ENCODE data around the gene ESR1.
"Not testable (repeated sequence)": the region's sequence is repeated elsewhere in the genome, so short reads cannot be mapped to it uniquely, and the experiment has no call there.

ESR1 gene

DNA sequence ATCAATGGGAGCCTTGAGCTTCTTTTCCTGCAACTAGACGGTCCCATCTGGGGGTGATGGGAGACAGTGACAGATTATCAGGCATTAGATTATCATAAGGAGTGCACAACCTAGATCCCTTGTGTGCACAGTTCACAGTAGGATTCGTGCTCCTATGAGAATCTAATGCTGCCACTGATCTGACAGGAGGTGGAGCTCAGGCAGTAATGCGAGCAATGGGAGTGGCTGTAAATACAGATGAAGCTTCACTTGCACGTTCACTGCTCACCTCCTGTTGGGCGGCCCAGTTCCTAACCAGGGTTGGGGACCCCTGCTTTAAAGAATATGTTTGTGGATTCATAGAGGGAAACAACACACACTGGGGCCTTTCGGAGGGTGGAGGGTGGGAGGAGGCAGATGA, 180.7 kb downstream of the ESR1 start:
- DNase-seq (ENCODE audit: low read depth) = not testable (repeated sequence)

DNA sequence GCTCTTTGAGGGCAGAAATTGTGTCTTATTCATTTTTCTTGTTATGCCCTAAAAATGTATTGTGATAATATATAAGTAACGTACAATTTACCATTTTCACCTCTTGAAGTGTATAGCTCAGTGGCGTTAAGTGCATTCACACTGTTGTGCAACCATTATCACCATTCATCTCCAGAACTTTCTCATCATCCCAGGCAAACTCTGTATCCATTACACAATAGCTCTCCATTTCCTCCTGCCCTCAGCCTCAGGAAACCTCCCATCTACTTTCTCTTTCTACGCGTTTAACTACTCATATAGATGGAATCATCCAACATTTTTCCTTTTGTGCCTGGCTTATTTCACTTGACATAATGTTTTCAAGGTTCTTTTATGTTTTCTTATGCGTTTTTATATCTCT, 184.6 kb downstream of the ESR1 start:
- no peak for DNase-seq (ENCODE audit: low read depth)

DNA sequence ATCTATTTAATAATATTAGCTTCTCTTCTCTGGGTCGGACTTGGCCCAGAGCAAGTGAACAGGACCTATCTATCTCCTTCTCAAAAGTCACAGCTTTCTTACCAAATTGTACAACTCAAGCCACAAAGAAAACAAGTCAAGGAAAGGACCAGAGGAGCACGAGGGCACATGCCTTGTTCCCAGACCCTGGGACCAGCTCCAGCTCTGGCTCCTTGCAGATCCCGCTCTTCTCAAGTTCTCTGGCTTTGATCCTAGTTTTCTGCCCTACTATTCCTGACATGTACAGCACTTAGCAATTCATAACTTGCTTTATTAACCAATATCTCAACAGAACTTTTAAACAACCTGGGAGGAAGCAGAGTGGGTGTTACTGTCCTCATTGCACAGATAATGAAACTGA, 185.9 kb downstream of the ESR1 start:
- DNase-seq (ENCODE audit: low read depth) = no peak

DNA sequence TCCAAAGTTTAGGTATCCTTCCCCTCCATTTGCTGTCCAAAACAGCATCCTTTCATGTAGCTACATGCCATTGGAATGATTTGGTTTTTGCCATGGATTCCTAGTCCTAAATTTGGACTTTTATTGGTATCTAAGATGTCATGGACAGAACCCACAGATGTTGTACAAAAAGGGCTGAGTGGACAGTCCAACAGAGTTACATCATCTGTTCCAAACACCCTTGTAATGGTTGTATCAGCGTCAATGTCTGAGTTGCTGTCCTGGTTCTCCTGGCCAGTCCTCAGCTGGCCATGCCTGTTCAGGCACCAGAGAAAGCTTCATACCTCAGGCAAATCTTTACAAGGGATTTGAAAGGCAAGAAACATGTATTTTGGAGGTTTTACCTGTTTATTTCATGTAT, 191.3 kb downstream of the ESR1 start:
- DNase-seq (ENCODE audit: low read depth) = no peak

DNA sequence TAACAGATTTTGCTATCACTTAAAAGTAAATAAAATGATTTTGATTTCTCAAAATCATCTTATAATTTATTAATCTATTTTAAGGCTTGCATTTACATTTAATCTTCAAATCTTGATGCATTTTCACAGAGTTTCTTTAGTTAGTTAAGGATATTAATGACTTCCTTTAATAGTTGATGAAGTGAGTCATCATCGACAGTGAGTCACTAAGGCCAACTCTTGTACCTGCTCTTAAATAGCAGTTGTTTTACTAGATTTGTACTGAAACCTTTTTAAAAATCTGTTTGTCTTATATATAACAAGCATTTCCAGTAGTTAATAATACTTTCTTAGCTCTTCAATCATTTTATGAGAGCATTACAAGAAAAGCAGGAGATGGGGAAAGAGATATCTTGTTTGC, 191.7 kb downstream of the ESR1 start:
- no peak for DNase-seq (ENCODE audit: low read depth)

- no peak for DNase-seq (ENCODE audit: low read depth)
These were observed 193.9 kb downstream of the ESR1 start for GRCh38 chr6:152001408-152001807.

DNA sequence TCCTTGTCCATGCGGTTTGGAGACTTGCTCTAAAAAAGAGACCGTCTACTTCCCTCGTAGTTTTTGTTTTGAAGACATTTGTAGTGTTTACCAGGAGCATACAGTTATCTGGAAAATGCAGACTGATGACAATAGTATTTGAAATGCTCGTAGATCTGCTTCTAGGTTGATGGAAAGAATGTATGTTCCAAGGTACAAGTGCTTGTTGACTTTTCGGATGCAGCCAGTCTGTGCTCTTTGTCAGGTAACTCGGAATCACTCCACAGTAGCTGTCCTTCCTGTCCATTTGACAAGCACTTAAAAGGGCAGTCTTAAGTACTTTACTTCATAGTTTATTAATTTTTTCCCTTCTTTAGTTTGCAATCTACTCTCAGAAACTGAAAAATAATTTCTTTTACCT, 194.8 kb downstream of the ESR1 start:
- no peak for DNase-seq (ENCODE audit: low read depth)

DNA sequence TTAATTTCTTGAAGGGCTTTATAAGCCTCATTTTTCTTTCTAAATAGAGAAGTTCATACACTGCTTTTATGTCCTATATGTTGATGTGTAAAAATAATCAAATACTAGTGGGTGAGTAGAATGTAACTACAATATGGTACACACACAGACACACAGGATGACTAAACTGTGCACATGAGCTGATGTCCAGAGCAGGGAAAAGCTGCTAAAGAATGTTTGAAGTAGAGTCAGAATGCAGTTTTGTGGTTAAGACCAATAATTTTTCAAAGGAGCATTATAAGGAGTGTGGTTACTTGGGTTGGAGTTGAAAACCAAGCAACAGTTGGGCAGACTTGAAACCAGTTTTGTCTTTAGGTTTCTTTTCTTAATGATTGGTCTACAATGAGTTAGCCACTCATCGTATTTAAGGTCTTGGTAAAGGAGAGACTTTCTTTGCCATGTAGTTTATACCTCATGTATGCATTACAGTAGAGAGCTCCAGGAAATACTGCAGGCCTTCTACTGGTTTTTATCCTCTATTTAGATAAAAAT, 196.6 kb downstream of the ESR1 start:
- DNase-seq (ENCODE audit: low read depth) = no peak

DNA sequence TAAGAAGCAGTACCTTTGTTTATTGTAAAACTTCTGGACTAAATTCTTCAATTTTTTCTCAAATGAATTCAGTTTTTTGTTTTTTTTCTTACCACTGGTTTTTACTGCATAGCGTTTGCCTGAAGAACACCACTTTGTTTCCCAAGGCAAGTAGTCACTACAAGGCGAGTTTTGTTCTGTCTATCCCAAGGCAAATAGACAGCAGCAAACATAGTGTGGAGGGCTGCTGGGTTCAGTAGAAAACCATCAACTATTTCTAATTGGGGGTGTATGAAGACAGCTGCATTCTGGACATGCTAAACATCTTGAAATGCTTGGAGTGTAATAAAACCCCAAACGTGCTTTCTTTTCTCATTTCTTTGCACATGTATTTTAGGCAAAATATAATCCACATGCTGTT, 197.4 kb downstream of the ESR1 start:
- no peak for DNase-seq (ENCODE audit: low read depth)

DNA sequence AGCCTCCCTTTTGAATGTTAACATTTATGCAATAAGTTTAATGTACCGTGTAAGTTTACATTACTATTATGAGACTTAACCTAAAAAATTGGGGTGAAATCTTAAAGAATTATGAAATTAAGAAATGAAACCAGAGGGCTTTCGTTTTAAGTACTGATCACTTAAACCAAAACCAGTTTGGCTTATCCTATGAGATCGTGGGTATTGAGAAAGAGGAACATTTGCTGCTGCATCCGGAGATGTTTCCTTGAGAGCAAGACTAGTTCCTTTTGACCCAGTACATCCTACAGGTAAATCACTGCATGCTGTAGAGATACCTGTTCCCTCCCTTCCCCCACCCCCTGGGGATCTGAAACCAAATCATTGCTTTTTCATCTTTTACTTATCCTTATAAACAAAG, 201.3 kb downstream of the ESR1 start:
- no peak for DNase-seq (ENCODE audit: low read depth)

DNA sequence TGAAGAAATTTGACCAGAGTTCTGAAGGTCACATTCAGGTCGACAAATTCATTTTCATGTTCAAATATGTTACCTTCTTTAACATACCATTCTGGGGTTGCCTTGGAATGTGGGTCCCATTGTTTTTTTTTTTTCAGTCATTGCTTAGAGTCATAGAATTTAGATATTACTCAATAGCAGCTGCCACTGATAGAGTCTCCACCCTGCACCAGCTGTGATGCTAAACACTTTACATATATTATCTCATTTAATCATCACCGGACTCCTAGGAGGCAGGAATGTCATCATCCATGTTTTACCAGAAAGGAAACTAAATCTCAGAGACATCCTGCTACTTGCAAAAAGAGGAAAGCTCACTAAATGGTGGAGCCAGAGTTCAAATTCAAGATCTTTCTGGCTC, 204.7 kb downstream of the ESR1 start:
- no peak for DNase-seq (ENCODE audit: low read depth)

DNA sequence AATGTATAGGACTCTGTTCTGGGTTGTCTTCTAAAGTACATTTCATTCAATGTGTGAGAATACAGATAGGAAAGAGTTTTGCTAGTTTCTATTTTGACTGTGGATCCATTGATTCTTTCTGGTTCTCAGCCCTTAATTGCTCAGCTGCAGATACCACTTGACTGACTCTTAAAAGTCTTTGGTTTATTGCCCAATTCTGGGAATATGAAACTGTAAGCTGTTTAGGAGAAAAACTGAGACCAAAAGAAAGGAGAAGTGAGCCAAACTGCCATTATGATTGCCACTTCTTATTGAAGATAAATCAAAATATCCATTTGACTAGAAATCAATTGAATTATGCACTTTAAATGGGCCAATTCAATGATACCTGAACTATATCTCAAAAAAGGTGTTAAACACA, 211.4 kb downstream of the ESR1 start:
- DNase-seq (ENCODE audit: low read depth) = no peak

DNA sequence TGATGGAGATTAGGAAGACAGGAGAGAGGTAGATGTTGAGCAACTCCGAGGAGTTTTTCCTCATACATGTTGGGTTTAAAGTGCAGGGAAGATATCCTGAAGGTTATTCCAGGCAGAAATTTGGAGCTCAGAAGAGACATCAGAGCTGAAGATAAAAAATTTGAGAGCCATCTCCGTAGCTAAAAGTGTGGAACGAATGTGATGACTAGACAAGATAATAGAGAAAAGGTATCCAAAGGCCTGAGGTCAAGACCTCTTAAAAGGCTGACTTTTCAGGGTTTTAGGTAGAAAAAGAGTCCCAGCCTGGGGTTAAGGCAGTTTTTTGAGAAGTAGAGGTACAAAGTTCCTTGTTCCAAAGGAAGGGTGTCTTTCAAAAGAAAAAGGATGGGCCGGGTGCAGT, 214.8 kb downstream of the ESR1 start:
- DNase-seq (ENCODE audit: low read depth) = no peak

DNA sequence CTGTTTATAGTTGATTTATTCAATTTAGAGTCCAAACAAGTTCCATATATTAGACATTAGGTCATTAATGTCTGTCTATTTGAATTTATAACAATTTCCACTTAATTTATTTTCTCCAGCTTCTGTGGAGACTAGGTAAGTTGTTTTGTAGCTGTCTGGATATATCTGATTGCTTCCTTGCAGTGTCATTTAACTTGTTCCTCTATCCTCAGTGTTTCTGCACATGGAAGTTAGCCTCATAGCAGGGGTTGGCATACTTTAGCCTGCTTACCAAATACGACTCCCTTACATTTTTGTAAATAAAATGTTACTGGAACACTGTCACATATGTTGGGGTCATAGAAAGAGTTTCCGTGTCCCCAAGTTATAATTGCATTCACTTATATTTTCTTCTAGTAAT, 216.1 kb downstream of the ESR1 start:
- no peak for DNase-seq (ENCODE audit: low read depth)

DNA sequence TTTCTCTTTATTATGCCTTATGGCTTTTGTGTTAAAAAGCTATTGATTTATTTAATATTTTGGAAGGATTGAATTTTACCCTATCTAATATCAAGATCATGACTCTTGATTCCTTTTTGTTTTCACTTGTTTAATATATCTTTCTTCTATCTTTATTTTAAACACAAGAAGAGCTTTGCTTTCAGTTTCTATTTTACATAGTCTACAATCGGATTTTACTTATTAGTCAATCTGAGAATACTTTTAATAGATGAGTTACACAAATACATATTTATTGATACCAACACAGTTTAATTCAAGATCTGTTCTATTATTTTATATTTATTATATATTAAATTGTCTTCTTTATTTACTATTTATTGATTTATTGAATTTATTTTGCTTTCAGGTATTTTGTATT, 218.8 kb downstream of the ESR1 start:
- no peak for DNase-seq (ENCODE audit: low read depth)

DNA sequence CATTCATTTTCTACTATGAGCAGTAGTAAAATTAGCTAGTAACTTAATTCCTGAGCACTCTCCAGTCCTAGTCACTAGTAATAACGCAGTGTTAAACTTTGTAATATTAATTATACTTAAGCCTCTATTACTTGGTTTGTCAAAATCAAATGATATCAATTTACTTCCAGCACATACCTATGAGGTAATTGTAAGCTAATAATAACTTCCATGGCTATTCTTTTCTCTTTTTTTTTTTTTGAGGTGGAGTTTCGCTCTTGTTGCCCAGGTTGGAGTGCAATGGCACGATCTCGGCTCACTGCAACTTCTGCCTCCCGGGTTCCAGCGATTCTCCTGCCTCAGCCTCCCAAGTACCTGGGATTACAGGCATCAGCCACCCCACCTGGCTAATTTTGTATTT, 219.3 kb downstream of the ESR1 start:
- not testable (repeated sequence) for DNase-seq (ENCODE audit: low read depth)

- DNase-seq (ENCODE audit: low read depth) = not testable (repeated sequence)
These were observed 226.3 kb downstream of the ESR1 start for GRCh38 chr6:152033765-152034164.

DNA sequence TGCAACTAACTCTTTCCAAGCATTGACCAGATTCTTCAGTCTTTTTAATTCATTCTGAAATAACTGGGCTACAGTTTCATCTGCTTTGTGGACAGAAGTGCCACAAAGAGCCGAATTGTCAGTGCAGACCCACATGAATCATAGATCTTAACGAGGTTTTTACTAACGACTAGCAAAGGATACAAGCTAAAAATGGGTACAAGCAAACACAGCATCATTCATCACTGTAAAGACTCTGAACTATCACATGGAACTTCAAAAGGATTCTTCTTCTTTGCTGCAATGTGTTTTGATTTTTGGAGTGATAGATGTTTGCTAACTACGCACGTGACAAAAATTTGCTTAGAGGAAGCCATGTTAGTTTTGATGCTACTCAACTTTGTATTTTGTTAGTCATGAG, 227.1 kb downstream of the ESR1 start:
- no peak for DNase-seq (ENCODE audit: low read depth)

DNA sequence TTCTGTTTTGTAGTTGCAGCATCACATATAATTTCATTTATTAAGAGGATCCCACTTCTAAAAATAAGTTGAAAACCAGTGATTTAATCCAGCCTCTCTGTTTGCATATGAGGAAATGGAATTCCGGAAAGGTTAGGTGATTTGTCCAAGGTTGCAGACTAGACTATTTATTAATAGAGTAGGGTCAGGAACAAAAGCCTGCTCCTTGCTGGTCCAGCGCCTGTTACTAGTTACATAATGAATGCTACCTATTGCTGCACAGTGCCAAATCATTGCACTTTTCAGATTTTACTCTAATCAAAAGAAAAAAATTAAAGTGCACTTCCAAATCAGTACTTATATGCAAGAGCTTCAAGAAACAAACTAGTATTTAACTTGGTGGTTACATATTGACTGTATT, 238.6 kb downstream of the ESR1 start:
- no peak for DNase-seq (ENCODE audit: low read depth)

DNA sequence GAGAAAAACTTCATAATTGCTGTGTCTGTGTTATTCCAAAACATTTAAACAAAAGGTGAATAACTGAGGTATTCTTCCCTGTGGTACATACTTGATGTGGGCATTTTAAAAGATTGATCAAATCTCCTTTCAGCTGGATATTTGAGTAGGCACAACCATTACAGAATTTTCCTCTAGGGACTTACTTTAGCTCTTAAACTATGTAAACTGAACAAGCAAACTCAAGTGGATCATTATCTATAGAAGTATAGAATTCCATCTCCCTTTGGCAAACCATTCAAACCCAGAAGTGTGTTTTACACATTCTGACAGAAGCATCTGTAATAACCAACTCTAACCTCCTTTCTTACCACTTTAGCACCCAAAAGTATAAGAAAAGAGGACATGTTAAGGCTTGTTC, 241.4 kb downstream of the ESR1 start:
- DNase-seq (ENCODE audit: low read depth) = no peak

DNA sequence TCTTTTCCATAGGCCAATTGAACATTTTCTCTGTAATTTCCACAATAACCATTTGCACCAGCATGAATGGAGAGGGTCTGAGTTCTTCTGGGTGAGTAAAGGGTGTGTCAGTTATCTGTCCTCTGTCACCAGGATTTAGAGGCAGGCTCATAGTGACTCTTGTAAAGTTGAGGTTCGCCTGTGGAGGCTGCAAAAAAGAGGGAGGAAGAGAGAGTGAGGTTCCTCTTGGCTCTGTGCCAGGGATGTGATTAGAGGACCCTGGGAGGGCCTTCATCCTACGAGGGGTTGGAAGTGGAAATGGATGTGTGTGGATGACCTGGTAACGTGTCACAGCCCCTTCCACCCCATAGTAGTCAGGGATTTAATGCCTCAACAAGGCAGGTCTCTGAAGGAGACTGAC, 242.0 kb downstream of the ESR1 start:
- DNase-seq (ENCODE audit: low read depth) = no peak

DNA sequence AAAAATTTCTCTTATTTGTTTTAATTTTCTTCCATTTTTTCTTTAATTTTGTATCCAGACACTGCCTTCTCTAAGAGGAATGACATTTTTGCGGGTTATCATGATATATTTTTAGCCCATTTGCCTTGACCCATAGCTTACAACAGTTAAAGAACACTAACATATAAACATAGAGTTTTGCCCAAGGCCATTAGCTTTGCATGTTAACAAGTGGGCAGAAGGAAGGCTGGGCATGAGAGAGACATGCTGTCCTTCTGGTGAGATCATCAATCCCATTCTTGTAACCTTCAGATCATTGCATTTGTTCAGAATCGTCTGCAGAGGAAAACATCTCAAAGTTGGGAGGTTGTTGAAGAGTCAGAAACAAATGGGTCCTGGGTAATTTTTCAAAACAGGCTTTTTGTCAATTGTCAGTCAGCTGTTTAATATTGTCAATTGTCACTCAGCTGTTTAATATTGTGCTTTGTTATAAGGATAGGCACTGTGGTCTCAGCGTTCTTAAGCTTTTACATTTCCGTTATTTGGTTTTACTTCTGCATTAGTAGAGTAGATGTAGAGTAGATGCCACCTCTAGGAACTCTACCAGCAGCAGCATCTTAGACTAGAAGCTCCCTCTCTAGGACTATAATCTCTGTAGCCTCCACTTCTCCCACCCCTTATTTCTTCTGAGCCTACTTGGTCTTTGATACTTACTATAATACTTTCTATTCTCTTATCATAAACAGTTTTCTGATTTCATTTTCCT, 243.1 kb downstream of the ESR1 start:
- no peak for DNase-seq (ENCODE audit: low read depth)

DNA sequence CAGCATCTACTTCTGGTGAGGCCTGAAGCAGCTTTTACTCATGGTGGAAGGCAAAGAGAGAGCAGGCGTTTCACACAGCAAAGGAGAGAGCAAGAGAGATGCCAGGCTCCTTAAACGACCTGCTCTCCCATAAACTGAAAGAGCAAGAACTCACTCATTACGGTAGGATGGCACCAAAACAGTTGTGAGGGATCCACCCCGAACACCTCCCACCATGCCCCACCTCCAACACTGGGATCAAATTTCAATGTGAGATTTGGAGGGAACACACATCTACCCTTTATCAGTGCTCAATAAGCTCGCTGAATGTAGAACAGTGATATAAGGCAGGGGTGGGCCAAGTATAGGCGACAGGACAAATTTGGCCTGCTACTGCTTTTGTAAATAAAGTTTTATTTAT, 244.6 kb downstream of the ESR1 start:
- no peak for DNase-seq (ENCODE audit: low read depth)

GRCh38 chr6:152053332-152053731, 245.8 kb downstream of the ESR1 start:
- no peak for DNase-seq (ENCODE audit: low read depth)

Data from GM04504 (cell line).